ENCODE measurements around the gene SYNPO2L. TPM values are rescaled to one million over a fixed set of nuclear protein-coding genes. Genes with fewer than 3 reads are reported as not detected.

Gene SYNPO2L
- total RNA-seq, 1 donor from 2014 or later, result 1.2 TPM

DNA sequence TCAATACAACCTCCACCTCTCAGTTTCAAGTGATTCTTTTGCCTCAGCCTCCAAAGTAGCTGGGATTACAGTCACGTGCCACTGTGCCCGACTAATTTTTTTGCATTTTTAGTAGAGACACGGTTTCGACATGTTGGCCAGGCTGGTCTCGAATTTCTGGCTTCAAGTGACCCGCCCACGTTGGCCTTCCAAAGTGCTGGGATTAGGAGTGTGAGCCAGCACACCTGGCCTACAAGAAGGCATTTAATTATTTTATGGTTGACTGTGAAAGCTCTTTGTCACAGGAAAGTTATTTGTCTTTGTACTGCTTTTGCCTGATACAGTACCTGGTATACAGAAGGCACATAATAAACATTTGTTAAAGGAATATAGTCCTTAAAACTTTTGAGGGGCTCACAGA lies 27.4 kb downstream of the SYNPO2L start:
- FAIRE-seq, result no peak
- H3K4me3 ChIP-seq (ENCODE audit: insufficient read depth, low read depth, low read length), result no peak overlapping the region

GRCh38 chr10:73627300-73627699 lies 28.5 kb downstream of the SYNPO2L start:
- H3K36me3 Mint-ChIP-seq (ENCODE audit: low read depth, unreplicated experiment), result peaks cover 2% of the 10 kb centered on the region
- FAIRE-seq (no peak), DNase-seq (ENCODE audit: low read depth) (no peak)
- TF ChIP-seq EZH2 (IDR thresholded peaks at IDR 0.05; ENCODE audit: insufficient read depth, low read length) (no peak), CTCF (IDR thresholded peaks at IDR 0.05; ENCODE audit: insufficient read depth, low read depth, low read length) (no peak)
- Histone ChIP-seq H3K27ac (ENCODE audit: low read depth, low read length) (no peak overlapping the region), H2AFZ (ENCODE audit: low read depth, low read length) (no peak overlapping the region), H3K79me2 (ENCODE audit: insufficient read depth, low read length) (peaks cover 11% of the 10 kb centered on the region), H3K4me3 (ENCODE audit: insufficient read depth, low read depth, low read length) (no peak overlapping the region), H3K4me2 (ENCODE audit: low read length) (no peak overlapping the region), H3K27me3 (ENCODE audit: insufficient read depth, low read length) (no peaks in the 10 kb centered on the region), H3K4me1 (ENCODE audit: insufficient read depth, low read length) (peaks cover 9% of the 10 kb centered on the region), H3K9me3 (ENCODE audit: insufficient read depth, low read depth, low read length) (no peaks in the 10 kb centered on the region), H3K9ac (ENCODE audit: low read length) (no peak overlapping the region), H4K20me1 (ENCODE audit: insufficient read depth, low read length) (no peaks in the 10 kb centered on the region), H3K36me3 (ENCODE audit: insufficient read depth, low read length) (no peaks in the 10 kb centered on the region)
- peaks cover 2% of the 10 kb centered on the region for H3K4me1 Mint-ChIP-seq (ENCODE audit: low read depth, unreplicated experiment)
- H3K4me3 Mint-ChIP-seq (ENCODE audit: unreplicated experiment), result peak overlapping the region; percentile 97
- H3K27ac Mint-ChIP-seq (ENCODE audit: unreplicated experiment), result no peak overlapping the region
- H3K27me3 Mint-ChIP-seq (ENCODE audit: low read depth, unreplicated experiment), result no peaks in the 10 kb centered on the region
- peaks cover 4% of the 10 kb centered on the region for H3K9me3 Mint-ChIP-seq (ENCODE audit: unreplicated experiment)

More for the DNA sequence above, 27.4 kb downstream of the SYNPO2L start:
- no peaks in the 10 kb centered on the region for H3K27me3 Mint-ChIP-seq (ENCODE audit: low read depth, unreplicated experiment)
- Histone ChIP-seq H3K27me3 (ENCODE audit: insufficient read depth, low read length) (peaks cover under 1% of the 10 kb centered on the region), H2AFZ (ENCODE audit: low read depth, low read length) (no peak overlapping the region), H3K4me2 (ENCODE audit: low read length) (no peak overlapping the region), H3K9me3 (ENCODE audit: insufficient read depth, low read depth, low read length) (no peaks in the 10 kb centered on the region), H3K9ac (ENCODE audit: low read length) (no peak overlapping the region), H3K79me2 (ENCODE audit: insufficient read depth, low read length) (peaks cover 9% of the 10 kb centered on the region), H4K20me1 (ENCODE audit: insufficient read depth, low read length) (no peaks in the 10 kb centered on the region), H3K4me1 (ENCODE audit: insufficient read depth, low read length) (peaks cover 9% of the 10 kb centered on the region), H3K36me3 (ENCODE audit: insufficient read depth, low read length) (no peaks in the 10 kb centered on the region), H3K27ac (ENCODE audit: low read depth, low read length) (no peak overlapping the region)
- TF ChIP-seq EZH2 (IDR thresholded peaks at IDR 0.05; ENCODE audit: insufficient read depth, low read length) (no peak), CTCF (IDR thresholded peaks at IDR 0.05; ENCODE audit: insufficient read depth, low read depth, low read length) (no peak)
- no peak for DNase-seq (ENCODE audit: low read depth)
- H3K4me3 Mint-ChIP-seq (ENCODE audit: unreplicated experiment), result no peak overlapping the region
- H3K27ac Mint-ChIP-seq (ENCODE audit: unreplicated experiment), result no peak overlapping the region
- peaks cover 2% of the 10 kb centered on the region for H3K4me1 Mint-ChIP-seq (ENCODE audit: low read depth, unreplicated experiment)
- peaks cover 4% of the 10 kb centered on the region for H3K9me3 Mint-ChIP-seq (ENCODE audit: unreplicated experiment)
- H3K36me3 Mint-ChIP-seq (ENCODE audit: low read depth, unreplicated experiment), result peaks cover 2% of the 10 kb centered on the region

DNA sequence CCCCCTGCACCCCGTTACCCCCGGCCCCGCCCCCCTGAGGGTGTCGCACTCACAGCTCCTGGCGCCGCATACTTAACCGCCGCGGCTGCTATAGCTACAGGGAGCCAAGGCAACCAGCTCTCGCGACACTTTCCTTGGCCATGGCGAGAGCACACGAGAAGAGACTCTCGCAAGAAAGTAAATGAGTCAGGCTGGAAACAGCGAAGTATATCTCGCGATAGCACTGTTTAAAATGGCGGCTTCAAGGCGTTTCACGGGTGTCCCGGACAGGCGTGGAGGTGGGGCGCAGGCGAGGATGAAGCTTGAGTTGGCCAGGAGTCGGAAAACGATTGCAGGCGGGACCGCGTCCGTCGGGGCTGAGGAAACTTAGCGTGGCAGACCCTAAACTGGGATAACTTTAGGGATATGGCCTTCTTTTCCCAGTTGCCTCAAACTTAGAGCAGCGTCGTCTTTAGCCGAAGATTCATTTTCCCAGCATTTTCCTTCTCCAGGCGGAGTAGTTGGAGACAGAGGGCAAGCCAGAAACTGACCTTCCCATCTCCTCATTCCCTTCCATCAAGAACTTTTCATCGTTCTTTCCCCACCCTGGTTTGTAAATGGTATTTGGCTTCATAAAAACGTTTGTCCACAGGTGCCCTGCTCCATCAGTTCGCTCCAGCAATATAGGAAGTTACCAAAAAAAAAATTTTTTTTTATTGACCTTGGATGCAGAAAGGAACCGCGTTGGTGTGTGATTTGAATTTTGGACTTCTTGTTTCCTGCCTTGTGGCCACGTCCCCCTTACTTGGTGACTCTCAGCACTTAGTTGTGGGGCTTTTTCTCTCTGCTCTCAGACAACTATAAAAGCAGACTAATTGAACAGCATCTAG lies 29.7 kb downstream of the SYNPO2L start:
- peaks cover 11% of the 10 kb centered on the region for H3K79me2 ChIP-seq (ENCODE audit: insufficient read depth, low read length)
- H4K20me1 ChIP-seq (ENCODE audit: insufficient read depth, low read length), result no peaks in the 10 kb centered on the region
- no peaks in the 10 kb centered on the region for H3K36me3 ChIP-seq (ENCODE audit: insufficient read depth, low read length)
- peak overlapping the region; percentile 89 for H2AFZ ChIP-seq (ENCODE audit: low read depth, low read length)
- no peak for TF ChIP-seq CTCF (IDR thresholded peaks at IDR 0.05; ENCODE audit: insufficient read depth, low read depth, low read length)
- no peak for TF ChIP-seq EZH2 (IDR thresholded peaks at IDR 0.05; ENCODE audit: insufficient read depth, low read length)
- peaks cover 4% of the 10 kb centered on the region for H3K9me3 Mint-ChIP-seq (ENCODE audit: unreplicated experiment)
- peak overlapping the region; percentile 97 for H3K4me2 ChIP-seq (ENCODE audit: low read length)
- peaks cover 9% of the 10 kb centered on the region for H3K4me1 ChIP-seq (ENCODE audit: insufficient read depth, low read length)
- DNase-seq (ENCODE audit: low read depth) (peak; percentile 93), FAIRE-seq (no peak)
- peaks cover 2% of the 10 kb centered on the region for H3K36me3 Mint-ChIP-seq (ENCODE audit: low read depth, unreplicated experiment)
- H3K4me3 ChIP-seq (ENCODE audit: insufficient read depth, low read depth, low read length), result peak overlapping the region; percentile 81
- peak overlapping the region; percentile 92 for H3K9ac ChIP-seq (ENCODE audit: low read length)
- peak overlapping the region; percentile 97 for H3K4me3 Mint-ChIP-seq (ENCODE audit: unreplicated experiment)
- H3K27me3 Mint-ChIP-seq (ENCODE audit: low read depth, unreplicated experiment), result no peaks in the 10 kb centered on the region
- peak overlapping the region; percentile 99 for H3K27ac Mint-ChIP-seq (ENCODE audit: unreplicated experiment)
- H3K27me3 ChIP-seq (ENCODE audit: insufficient read depth, low read length), result no peaks in the 10 kb centered on the region
- H3K4me1 Mint-ChIP-seq (ENCODE audit: low read depth, unreplicated experiment), result peaks cover 2% of the 10 kb centered on the region
- H3K9me3 ChIP-seq (ENCODE audit: insufficient read depth, low read depth, low read length), result no peaks in the 10 kb centered on the region
- H3K27ac ChIP-seq (ENCODE audit: low read depth, low read length), result peak overlapping the region; percentile 86

Measured in astrocyte (in vitro differentiated cells and primary cell).